ENCODE results near the gene GSC2. TPM values are rescaled to one million over a fixed set of nuclear protein-coding genes. Genes with fewer than 3 reads are reported as not detected.

Gene GSC2
- total and polyA plus RNA-seq, 2 of the 8 experiments (the other 6 are each of a cell fraction or from before 2014, with no cell fraction given): 0.17 to 0.48 TPM

DNA sequence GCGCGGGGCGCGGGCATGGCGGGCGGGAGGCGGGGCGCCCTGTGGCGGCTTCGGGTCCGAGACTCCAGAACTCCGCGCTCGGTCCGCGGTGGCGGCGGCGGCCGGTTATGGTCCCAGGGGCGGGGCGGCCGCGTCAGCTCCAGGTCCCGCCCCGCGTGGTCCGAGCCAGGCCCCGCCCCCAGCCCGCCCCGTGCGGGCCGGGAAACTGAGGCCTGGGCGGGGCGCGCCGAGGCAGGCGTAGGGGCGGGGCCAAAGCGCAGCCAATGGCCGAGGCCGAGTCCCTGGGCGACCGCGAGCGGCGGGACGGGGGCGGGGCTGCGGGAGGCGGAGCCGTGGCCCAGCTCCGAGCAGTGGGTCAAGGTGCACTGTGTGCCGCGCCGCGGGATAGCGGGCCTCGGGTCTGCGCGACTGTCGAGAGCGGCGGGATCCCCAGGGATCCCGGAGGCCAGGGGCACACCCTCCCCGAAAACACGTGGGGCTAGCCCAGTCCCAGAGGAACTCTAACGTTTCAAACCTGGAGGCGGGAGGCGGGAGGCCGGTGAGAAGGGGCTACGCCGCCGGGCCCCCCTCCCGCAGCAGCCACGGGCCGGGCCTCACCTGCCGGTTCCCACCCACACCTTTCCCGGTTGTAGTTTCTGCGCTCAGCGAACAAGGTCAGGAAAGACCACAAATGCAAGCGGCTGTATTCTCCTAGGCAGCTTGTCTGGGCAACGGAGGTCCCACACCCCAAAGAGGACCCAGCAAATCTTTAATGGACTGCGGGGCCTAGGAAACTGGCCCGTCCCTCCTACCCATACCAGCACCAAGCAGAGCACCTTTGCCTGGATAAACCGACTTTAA is 28.8 kb upstream of the GSC2 start, which contains the start of gene SLC25A1:
SLC25A1 (minus strand) TSS at position 80 of the 840 bp plus-strand sequence; CDS start at position 17, 63 bp downstream.
- Histone ChIP-seq H3K9ac (replicated peaks in 1 of 4; ENCODE audit: extremely low read depth in 1 of 4, low read depth in 3 of 4, low read length in 3 of 4) (peak within 1 kb of the TSS; percentile 10 to 80 (median 60); a peak in 5 of 7 replicates), H4K5ac (ENCODE audit: insufficient read length, low read depth, low read length) (peak within 1 kb of the TSS; percentile 67), H3K14ac (ENCODE audit: insufficient read length) (no peak within 1 kb of the TSS), H3K27ac (ENCODE audit: low read depth, low read length) (peak within 1 kb of the TSS; percentile 74; the same call in 1 of the 2 replicates), H4K8ac (ENCODE audit: extremely low read depth, insufficient read depth, low read length) (peak within 1 kb of the TSS; percentile 77), H3K23ac (ENCODE audit: insufficient read length) (no peak within 1 kb of the TSS), H3K4me3 (ENCODE audit: extremely low read depth in 1 of 4, insufficient read depth in 2 of 4, low read depth in 3 of 4, low read length in 4 of 4) (peak within 1 kb of the TSS; percentile 62 to 93 (median 73)), H2BK15ac (ENCODE audit: low read length) (no peak within 1 kb of the TSS), H3K18ac (ENCODE audit: extremely low read depth, low read length) (peak within 1 kb of the TSS; percentile 83), H3K4ac (replicated peaks; ENCODE audit: insufficient read length, low read depth, low read length) (peak within 1 kb of the TSS; percentile 57), H2AFZ (ENCODE audit: low read length) (0 out of 2 replicates have a peak within 1 kb of the TSS, but pooled peaks have one; percentile 14), H3K4me1 (replicated peaks in 1 of 4; ENCODE audit: control insufficient read depth in 3 of 4, insufficient read depth in 4 of 4, low read length in 3 of 4) (peaks cover 0 to 35% (median 23%) of the 10 kb centered on the region in 4 experiments; a peak in 6 of 7 replicates), H2BK20ac (ENCODE audit: low read length) (no peak within 1 kb of the TSS), H2BK5ac (ENCODE audit: low read depth, low read length) (peak within 1 kb of the TSS; percentile 81; the same call in 1 of the 2 replicates), H3K56ac (replicated peaks; ENCODE audit: insufficient read length, low read depth, low read length) (peak within 1 kb of the TSS; percentile 97), H4K91ac (replicated peaks; ENCODE audit: insufficient read length, low read length) (peak within 1 kb of the TSS; percentile 83), H3K79me2 (ENCODE audit: control insufficient read depth in 1 of 2, insufficient read depth in 2 of 2, low read length in 2 of 2) (peaks cover 0 to 8% of the 10 kb centered on the region in 2 experiments; a peak in 1 of 4 replicates), H3K4me2 (ENCODE audit: insufficient read depth in 1 of 2, low read depth in 2 of 2, low read length in 2 of 2) (peak within 1 kb of the TSS; percentile 35 to 96), H2AK5ac (ENCODE audit: low read depth, low read length) (no peak within 1 kb of the TSS), H3K79me1 (ENCODE audit: low read depth, low read length) (0 out of 2 replicates have a peak, but pooled peaks cover 3% of the 10 kb centered on the region), H2BK120ac (replicated peaks; ENCODE audit: low read depth, low read length) (no peak within 1 kb of the TSS), H2BK12ac (ENCODE audit: low read depth, low read length) (no peak within 1 kb of the TSS), H3K36me3 (ENCODE audit: control insufficient read depth in 2 of 4, insufficient read depth in 4 of 4, low read length in 3 of 4) (peaks cover 0 to 9% (median 0%) of the 10 kb centered on the region in 4 experiments; a peak in 1 of 8 replicates), H4K20me1 (replicated peaks in 1 of 2; ENCODE audit: control insufficient read depth in 1 of 2, insufficient read depth in 2 of 2, low read length in 2 of 2) (peaks cover 2 to 22% of the 10 kb centered on the region in 2 experiments), H3K27me3 (replicated peaks in 1 of 4; ENCODE audit: control insufficient read depth in 3 of 4, extremely low read depth in 1 of 4, insufficient read depth in 3 of 4, low read length in 3 of 4) (no peaks in the 10 kb centered on the region), H3K9me3 (ENCODE audit: insufficient read depth in 2 of 2, low read depth in 1 of 2, low read length in 1 of 2) (no peaks in the 10 kb centered on the region), H3K23me2 (ENCODE audit: low read depth, low read length) (peaks cover 7% of the 10 kb centered on the region; the same call in 1 of the 2 replicates)
- POLR2A ChIA-PET (ENCODE audit: partially characterized antibody): interaction anchor here (0.9 to 3.1 kb wide), 9 partner anchors 9 to 253 kb away, joined by 3 to 11 read pairs (median 4); partner anchors contain the start of genes CLTCL1, HIRA and MRPL40
- FAIRE-seq (no peak), DNase-seq (ENCODE audit: low read depth in 1 of 2, low spot score in 2 of 2) (peak; percentile 53 to 95)
- CTCF ChIA-PET (ENCODE audit: partially characterized antibody): interaction anchor here (0.7 to 3.3 kb wide), 27 partner anchors 9 to 449 kb away, joined by 3 to 13 read pairs (median 4); partner anchors contain the start of genes CLTCL1 and ESS2
- 1% methylated on average over 41 of the region's 86 CpGs; no CpG with 5 or more reads in 1 of the 2 experiments for WGBS, 2 experiments (ENCODE audit: extremely low coverage in 1 of 2, insufficient coverage in 1 of 2, insufficient read length in 1 of 2, insufficient replicate concordance in 2 of 2, low coverage in 1 of 2, low lambda C conversion rate in 2 of 2, missing lambda C conversion rate in 1 of 2)
- TF ChIP-seq POLR2AphosphoS5 (IDR thresholded peaks at IDR 0.05; ENCODE audit: low read depth, low read length) (no peak; the same call in 1 of the 2 replicates), CEBPB (IDR thresholded peaks at IDR 0.05; ENCODE audit: low read depth, low read length) (no peak), TAF7 (optimal IDR thresholded peaks at IDR 0.05; ENCODE audit: borderline replicate concordance, low read depth, low read length) (no peak), CREB1 (IDR thresholded peaks at IDR 0.05) (peak; percentile 46; the same call in 1 of the 2 replicates), CBX5 (IDR thresholded peaks at IDR 0.05; ENCODE audit: low read depth, low read length) (no peak), KDM4A (IDR thresholded peaks at IDR 0.05; ENCODE audit: low read depth, low read length, severe bottlenecking) (peak; percentile 50), SRF (IDR thresholded peaks at IDR 0.05; ENCODE audit: low read depth, low read length) (no peak), RXRA (IDR thresholded peaks at IDR 0.05; ENCODE audit: insufficient read depth, low read depth, low read length) (no peak), PHF8 (conservative IDR thresholded peaks at IDR 0.05; ENCODE audit: low read depth, low read length) (peak; percentile 49; the same call in 1 of the 2 replicates)
- TF ChIP-seq, protein P1, sequence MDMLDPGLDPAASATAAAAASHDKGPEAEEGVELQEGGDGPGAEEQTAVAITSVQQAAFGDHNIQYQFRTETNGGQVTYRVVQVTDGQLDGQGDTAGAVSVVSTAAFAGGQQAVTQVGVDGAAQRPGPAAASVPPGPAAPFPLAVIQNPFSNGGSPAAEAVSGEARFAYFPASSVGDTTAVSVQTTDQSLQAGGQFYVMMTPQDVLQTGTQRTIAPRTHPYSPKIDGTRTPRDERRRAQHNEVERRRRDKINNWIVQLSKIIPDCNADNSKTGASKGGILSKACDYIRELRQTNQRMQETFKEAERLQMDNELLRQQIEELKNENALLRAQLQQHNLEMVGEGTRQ (IDR thresholded peaks at IDR 0.05; ENCODE audit: low read length): no peak

Measured in H1 (cell line).